SK-N-SH treated with all-trans-retinoic acid at 6 μM for 48 hours (cell line): ENCODE measurements around the gene GPX2.

Source experiments
- ATAC-seq: fragments of 200-7000 bp; cut with Tn5 transposase; 3 replicates; pipeline ENCODE4 v1.9.1; 2020; ENCODE audit warnings: mild to moderate bottlenecking, moderate library complexity
- ARNTL ChIP-seq: fragments of 450-650 bp; formaldehyde crosslinking; IDR thresholded peaks from 2 replicates; pipeline ENCODE4 v1.5.0; 2020; ENCODE audit warnings: low read depth, mild to moderate bottlenecking, moderate library complexity, borderline replicate concordance
- CSDC2 ChIP-seq: fragments of 250-450 bp; sonication (Bioruptor Pico); IDR thresholded peaks from 2 replicates; pipeline ENCODE4 v1.5.0; 2020; ENCODE audit warnings: mild to moderate bottlenecking, moderate library complexity
- GLIS3 ChIP-seq: fragments of 250-450 bp; sonication (Bioruptor Pico); IDR thresholded peaks from 2 replicates; pipeline ENCODE4 v1.5.0; 2020; ENCODE audit warnings: mild to moderate bottlenecking, moderate library complexity
- OSR1 ChIP-seq: fragments of 250-450 bp; sonication (Bioruptor Pico); IDR thresholded peaks from 2 replicates; pipeline ENCODE4 v1.8.0; 2022; ENCODE audit warnings: moderate library complexity, mild to moderate bottlenecking, inconsistent platforms
- PPARA ChIP-seq: fragments of 250-450 bp; sonication (Bioruptor Pico); IDR thresholded peaks from 2 replicates; pipeline ENCODE4 v1.5.0; 2020; ENCODE audit warnings: mild to moderate bottlenecking, borderline replicate concordance
- RARB ChIP-seq: fragments of 250-450 bp; sonication (Bioruptor Pico); IDR thresholded peaks from 2 replicates; pipeline ENCODE4 v1.8.0; 2021; ENCODE audit warnings: mild to moderate bottlenecking, moderate library complexity
- TCF4 ChIP-seq: fragments of 250-450 bp; sonication (Bioruptor Pico); IDR thresholded peaks from 2 replicates; pipeline ENCODE4 v1.8.0; 2021; ENCODE audit warnings: mild to moderate bottlenecking, moderate library complexity, borderline replicate concordance
- TOX ChIP-seq: fragments of 250-450 bp; sonication (Bioruptor Pico); IDR thresholded peaks from 2 replicates; pipeline ENCODE4 v1.8.0; 2021; ENCODE audit warnings: mild to moderate bottlenecking, moderate library complexity, borderline replicate concordance
- ZC3H10 ChIP-seq: fragments of 250-450 bp; sonication (Bioruptor Pico); IDR thresholded peaks from 2 replicates; pipeline ENCODE4 v1.5.1; 2021; ENCODE audit warnings: mild to moderate bottlenecking, moderate library complexity
- ZFP3 ChIP-seq: fragments of 250-450 bp; sonication (Bioruptor Pico); IDR thresholded peaks from 2 replicates; pipeline ENCODE4 v1.5.0; 2020; ENCODE audit warnings: mild to moderate bottlenecking, moderate library complexity
- ZFP30 ChIP-seq: fragments of 450-650 bp; formaldehyde crosslinking; IDR thresholded peaks from 2 replicates; pipeline ENCODE4 v1.5.0; 2022; ENCODE audit warnings: mild to moderate bottlenecking, moderate library complexity
- ZNF565 ChIP-seq: fragments of 450-650 bp; formaldehyde crosslinking; conservative IDR thresholded peaks from 2 replicates; pipeline ENCODE4 v1.5.0; 2020; ENCODE audit warnings: low read depth, mild to moderate bottlenecking, moderate library complexity
- ZNF70 ChIP-seq: fragments of 450-650 bp; formaldehyde crosslinking; IDR thresholded peaks from 2 replicates; pipeline ENCODE4 v1.5.0; 2020; ENCODE audit warnings: mild to moderate bottlenecking, moderate library complexity
- TF ChIP-seq, protein P1 (sequence below): fragments of 250-450 bp; sonication (Bioruptor Pico); IDR thresholded peaks from 2 replicates; pipeline ENCODE4 v1.8.0; 2020; ENCODE audit warnings: mild to moderate bottlenecking, moderate library complexity, borderline replicate concordance
- TF ChIP-seq, protein P2 (sequence below): fragments of 250-450 bp; sonication (Bioruptor Pico); IDR thresholded peaks from 2 replicates; pipeline ENCODE4 v1.5.0; 2020; ENCODE audit warnings: mild to moderate bottlenecking, moderate library complexity
- TF ChIP-seq, protein P3 (sequence below): fragments of 250-450 bp; sonication (Bioruptor Pico); IDR thresholded peaks from 2 replicates; pipeline ENCODE4 v1.5.1; 2020; ENCODE audit warnings: low read depth, mild to moderate bottlenecking, moderate library complexity
- TF ChIP-seq, protein P4 (sequence below): fragments of 250-450 bp; sonication (Bioruptor Pico); IDR thresholded peaks from 2 replicates; pipeline ENCODE4 v1.5.1; 2021; ENCODE audit warnings: mild to moderate bottlenecking, moderate library complexity

Gene GPX2

DNA sequence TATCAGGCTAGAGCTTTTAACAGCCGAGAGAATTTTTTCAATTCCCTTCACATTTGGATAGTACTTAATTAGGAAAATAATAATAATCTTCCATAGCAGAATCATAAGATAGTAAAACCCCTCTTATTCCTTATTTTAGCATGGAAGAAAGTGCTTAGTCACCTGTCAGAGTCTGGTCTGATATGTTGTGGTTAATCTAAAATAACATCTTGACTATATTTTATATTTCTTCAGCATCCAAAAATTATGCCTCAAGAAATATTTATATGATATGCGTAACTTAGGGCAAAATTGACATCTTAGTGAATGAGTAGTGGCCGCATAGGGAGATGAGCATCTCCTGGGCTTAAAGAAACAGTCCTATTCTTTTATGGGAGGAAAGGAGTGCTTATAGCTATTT, 15.5 kb downstream of the GPX2 start (continued):
- TF ChIP-seq, protein P1, sequence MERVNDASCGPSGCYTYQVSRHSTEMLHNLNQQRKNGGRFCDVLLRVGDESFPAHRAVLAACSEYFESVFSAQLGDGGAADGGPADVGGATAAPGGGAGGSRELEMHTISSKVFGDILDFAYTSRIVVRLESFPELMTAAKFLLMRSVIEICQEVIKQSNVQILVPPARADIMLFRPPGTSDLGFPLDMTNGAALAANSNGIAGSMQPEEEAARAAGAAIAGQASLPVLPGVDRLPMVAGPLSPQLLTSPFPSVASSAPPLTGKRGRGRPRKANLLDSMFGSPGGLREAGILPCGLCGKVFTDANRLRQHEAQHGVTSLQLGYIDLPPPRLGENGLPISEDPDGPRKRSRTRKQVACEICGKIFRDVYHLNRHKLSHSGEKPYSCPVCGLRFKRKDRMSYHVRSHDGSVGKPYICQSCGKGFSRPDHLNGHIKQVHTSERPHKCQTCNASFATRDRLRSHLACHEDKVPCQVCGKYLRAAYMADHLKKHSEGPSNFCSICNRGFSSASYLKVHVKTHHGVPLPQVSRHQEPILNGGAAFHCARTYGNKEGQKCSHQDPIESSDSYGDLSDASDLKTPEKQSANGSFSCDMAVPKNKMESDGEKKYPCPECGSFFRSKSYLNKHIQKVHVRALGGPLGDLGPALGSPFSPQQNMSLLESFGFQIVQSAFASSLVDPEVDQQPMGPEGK (CRISPR knock-in tag) = no peak
- TF ChIP-seq ARNTL (no peak), ZNF565 (no peak), ZFP30 (no peak)
- TF ChIP-seq, protein P2, sequence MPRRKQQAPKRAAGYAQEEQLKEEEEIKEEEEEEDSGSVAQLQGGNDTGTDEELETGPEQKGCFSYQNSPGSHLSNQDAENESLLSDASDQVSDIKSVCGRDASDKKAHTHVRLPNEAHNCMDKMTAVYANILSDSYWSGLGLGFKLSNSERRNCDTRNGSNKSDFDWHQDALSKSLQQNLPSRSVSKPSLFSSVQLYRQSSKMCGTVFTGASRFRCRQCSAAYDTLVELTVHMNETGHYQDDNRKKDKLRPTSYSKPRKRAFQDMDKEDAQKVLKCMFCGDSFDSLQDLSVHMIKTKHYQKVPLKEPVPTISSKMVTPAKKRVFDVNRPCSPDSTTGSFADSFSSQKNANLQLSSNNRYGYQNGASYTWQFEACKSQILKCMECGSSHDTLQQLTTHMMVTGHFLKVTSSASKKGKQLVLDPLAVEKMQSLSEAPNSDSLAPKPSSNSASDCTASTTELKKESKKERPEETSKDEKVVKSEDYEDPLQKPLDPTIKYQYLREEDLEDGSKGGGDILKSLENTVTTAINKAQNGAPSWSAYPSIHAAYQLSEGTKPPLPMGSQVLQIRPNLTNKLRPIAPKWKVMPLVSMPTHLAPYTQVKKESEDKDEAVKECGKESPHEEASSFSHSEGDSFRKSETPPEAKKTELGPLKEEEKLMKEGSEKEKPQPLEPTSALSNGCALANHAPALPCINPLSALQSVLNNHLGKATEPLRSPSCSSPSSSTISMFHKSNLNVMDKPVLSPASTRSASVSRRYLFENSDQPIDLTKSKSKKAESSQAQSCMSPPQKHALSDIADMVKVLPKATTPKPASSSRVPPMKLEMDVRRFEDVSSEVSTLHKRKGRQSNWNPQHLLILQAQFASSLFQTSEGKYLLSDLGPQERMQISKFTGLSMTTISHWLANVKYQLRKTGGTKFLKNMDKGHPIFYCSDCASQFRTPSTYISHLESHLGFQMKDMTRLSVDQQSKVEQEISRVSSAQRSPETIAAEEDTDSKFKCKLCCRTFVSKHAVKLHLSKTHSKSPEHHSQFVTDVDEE = no peak
- TF ChIP-seq, all 23 proteins: peak for 0

DNA sequence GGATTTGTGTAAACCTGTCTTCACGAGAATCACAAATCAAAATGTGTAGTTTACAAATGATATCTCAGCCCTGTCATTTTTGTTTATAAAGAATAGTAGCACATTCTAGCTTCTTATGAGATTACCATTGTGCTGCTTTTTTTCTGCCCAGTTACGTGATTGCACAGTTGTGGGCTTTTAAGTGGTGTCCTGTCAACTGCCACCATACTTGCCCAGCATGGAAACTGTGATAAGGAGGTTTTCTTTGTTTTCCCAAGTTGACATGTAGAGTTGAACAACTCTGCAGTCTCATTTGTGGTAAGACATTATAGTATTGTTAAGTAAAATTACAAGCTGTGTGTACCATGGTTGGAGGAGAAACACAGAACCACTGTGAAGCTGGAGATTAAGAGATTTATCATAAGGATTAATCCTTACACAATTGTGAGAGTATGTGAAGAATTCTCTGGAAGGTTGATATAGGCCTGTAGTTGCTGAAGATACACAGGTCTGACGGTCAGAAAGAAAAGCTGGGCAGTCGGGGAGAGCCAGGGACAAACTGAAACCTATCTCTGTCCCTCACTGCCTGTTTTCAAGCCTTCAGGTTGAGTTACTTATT, 16.0 kb downstream of the GPX2 start:
- TF ChIP-seq ZNF70 (CRISPR knock-in tag) (no peak), ZC3H10 (CRISPR knock-in tag) (no peak)
- ATAC-seq = no peak

DNA sequence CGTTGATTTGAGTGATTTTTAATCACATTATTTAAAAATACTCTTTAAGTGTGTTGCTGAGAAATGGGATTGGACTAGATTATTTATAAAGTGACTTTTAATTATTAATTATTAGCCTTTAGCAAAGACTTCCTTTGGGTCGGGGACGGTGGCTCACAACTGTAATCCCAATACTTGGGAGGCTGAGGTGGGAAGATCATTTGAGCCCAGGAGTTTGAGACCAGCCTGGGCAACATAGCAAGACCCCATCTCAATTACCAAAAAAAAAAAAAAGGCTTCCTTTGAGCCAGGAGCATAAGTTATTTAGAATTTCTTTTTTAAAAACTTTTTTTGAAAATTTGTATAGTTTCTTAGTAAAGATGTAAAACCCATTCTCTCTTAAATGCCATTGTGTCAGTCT, 19.5 kb downstream of the GPX2 start:
- ATAC-seq = no peak
- TF ChIP-seq TOX (CRISPR knock-in tag) = no peak
- TF ChIP-seq ZC3H10 (CRISPR knock-in tag) = no peak
- no peak for TF ChIP-seq GLIS3 (CRISPR knock-in tag)
- TF ChIP-seq, protein P1 (CRISPR knock-in tag) = no peak
- no peak for TF ChIP-seq ZFP3 (CRISPR knock-in tag)
- TF ChIP-seq TCF4 (CRISPR knock-in tag) = no peak
- no peak for TF ChIP-seq OSR1 (CRISPR knock-in tag)
- TF ChIP-seq PPARA = no peak
- TF ChIP-seq ZNF70 (CRISPR knock-in tag) = no peak
- TF ChIP-seq, protein P3, sequence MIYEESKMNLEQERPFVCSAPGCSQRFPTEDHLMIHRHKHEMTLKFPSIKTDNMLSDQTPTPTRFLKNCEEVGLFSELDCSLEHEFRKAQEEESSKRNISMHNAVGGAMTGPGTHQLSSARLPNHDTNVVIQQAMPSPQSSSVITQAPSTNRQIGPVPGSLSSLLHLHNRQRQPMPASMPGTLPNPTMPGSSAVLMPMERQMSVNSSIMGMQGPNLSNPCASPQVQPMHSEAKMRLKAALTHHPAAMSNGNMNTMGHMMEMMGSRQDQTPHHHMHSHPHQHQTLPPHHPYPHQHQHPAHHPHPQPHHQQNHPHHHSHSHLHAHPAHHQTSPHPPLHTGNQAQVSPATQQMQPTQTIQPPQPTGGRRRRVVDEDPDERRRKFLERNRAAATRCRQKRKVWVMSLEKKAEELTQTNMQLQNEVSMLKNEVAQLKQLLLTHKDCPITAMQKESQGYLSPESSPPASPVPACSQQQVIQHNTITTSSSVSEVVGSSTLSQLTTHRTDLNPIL (CRISPR knock-in tag) = no peak
- TF ChIP-seq, protein P2 = no peak
- TF ChIP-seq RARB (CRISPR knock-in tag) = no peak
- TF ChIP-seq ZFP30 = no peak

DNA sequence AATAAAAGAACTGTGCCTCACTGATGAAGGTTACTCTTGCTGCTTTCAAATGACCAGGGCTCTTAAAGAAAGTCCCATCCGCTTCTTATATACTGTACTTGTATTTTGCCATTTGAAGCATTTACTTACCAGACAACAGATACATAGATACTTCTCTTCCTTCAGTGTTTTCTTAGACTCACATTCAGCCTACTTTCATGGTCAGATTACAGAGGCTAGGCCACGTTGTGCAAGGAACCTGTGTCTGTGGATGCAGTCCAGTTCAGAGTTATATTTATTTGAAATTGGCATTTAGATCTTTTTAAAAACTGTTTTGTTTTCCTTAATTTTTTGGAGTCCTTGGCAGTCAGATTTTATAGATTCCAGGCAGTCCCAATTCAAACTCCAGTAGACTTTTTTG, 22.1 kb downstream of the GPX2 start:
- no peak for ATAC-seq
- TF ChIP-seq CSDC2 (CRISPR knock-in tag) (no peak), GLIS3 (CRISPR knock-in tag) (no peak), RARB (CRISPR knock-in tag) (no peak), TOX (CRISPR knock-in tag) (no peak), OSR1 (CRISPR knock-in tag) (no peak), TCF4 (CRISPR knock-in tag) (no peak), PPARA (no peak)
- TF ChIP-seq, protein P4, sequence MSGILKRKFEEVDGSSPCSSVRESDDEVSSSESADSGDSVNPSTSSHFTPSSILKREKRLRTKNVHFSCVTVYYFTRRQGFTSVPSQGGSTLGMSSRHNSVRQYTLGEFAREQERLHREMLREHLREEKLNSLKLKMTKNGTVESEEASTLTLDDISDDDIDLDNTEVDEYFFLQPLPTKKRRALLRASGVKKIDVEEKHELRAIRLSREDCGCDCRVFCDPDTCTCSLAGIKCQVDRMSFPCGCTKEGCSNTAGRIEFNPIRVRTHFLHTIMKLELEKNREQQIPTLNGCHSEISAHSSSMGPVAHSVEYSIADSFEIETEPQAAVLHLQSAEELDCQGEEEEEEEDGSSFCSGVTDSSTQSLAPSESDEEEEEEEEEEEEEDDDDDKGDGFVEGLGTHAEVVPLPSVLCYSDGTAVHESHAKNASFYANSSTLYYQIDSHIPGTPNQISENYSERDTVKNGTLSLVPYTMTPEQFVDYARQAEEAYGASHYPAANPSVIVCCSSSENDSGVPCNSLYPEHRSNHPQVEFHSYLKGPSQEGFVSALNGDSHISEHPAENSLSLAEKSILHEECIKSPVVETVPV (CRISPR knock-in tag) = no peak
- TF ChIP-seq, protein P2 = no peak
- TF ChIP-seq, protein P1 (CRISPR knock-in tag) = no peak
